Activated T-helper 1 cell treated with Interleukin-2 at 50 U/mL for 16 hours (primary cell): ENCODE results near the gene PRSS16.
"Not testable (repeated sequence)": the region's sequence is repeated elsewhere in the genome, so short reads cannot be mapped to it uniquely, and the experiment has no call there.

Experiments used
- DNase-seq: peaks from one replicate; pipeline ENCODE4 v3.0.0-alpha.2; 2020; ENCODE audit warnings: low read depth

PRSS16 gene, protein sequence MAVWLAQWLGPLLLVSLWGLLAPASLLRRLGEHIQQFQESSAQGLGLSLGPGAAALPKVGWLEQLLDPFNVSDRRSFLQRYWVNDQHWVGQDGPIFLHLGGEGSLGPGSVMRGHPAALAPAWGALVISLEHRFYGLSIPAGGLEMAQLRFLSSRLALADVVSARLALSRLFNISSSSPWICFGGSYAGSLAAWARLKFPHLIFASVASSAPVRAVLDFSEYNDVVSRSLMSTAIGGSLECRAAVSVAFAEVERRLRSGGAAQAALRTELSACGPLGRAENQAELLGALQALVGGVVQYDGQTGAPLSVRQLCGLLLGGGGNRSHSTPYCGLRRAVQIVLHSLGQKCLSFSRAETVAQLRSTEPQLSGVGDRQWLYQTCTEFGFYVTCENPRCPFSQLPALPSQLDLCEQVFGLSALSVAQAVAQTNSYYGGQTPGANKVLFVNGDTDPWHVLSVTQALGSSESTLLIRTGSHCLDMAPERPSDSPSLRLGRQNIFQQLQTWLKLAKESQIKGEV

DNA sequence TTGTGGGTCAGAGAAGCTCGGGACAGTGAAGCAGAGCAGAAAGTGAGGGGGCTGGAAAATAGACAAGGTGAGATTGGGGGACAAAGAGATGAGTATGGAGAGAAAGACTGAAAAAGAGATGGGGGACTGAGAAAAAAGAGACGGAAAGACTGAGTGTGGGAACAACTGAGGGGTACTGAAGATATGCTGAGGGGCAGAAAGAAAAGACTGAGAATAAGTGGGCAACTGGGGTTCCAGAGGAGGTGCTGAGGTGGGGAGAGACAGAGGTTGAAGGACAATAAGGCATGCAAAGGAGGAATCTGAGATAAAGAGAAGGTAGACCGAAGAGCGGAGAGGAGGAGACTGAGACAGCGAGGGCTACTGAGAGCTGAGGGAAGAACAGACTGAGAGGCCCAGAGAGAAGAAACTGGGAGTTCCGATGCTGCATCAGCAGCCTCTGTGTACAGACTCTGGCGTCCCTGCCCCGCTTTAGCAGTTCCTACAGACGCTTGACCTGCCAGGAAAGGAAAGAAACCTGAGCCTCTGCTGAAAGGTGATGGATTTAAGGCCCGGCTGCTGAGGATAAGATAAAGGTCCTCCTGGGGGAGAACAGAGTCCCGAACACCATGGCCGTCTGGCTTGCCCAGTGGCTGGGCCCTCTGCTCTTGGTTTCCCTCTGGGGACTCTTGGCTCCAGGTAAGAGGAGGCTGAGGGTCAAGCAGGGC is at the start of gene PRSS16:
Gene PRSS16 (plus strand): TSS at position 569 of the 704 bp plus-strand sequence. CDS start 37 bp downstream, at position 606.
- no peak for DNase-seq

DNA sequence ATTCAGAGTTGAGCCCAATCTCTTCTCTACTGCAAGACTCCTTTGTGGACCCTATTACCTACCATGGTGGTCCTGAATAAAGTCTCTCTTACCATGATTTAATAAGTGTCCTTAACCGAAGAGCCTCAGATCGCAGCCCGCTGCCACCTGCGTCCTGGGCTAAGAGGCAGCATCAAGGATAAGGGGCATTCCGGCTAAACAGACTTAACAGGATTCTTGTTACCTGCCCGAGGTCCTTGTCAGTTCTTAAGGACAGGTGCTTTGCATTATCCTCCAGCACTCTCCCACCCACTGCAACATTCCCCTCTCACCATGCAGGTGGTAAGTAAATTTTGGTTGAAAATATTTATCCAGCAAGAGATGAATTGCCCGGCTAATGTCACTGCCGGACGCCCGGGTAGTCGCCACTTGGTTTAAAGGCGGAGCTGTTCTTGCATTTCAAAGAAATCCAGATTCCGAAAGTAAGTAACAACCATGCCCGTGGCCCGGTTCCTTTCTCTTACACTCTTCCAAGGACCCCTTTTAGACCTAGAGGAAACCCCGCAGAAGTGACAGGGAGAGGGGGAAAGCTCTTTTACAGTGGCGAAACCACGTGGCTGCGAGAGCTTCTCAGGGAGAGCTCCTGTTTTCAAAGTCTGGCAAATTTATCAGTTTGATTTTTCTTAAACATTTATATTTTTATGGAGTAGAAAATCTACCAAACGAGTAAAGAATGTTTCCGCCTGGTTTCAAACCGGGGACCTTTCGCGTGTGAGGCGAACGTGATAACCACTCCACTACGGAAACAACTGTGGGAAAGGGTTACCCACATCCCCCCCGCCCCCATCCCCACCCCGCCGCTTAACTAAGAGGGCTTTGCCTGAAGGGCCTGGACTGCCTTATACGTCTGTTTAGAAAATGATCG is 41.9 kb upstream of the PRSS16 start:
- DNase-seq = no peak

DNA sequence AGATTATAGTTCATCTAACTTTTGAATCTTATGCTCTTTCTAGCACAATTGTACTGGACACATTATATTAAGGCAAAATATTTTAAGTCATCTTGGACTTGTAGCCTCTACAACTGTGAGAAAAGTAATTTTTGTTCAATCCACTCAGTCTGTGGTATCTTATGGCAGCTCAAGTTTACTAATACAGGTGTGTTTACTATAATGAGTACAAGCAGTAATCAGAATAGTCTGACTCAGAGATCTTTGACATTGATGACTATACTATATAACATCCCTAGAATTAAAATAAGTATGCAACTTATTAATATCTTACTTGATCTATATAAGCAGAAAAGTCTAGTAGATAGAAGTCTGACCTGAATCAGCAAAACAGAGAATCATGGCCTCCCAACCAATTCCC is 40.7 kb upstream of the PRSS16 start:
- DNase-seq = no peak

DNA sequence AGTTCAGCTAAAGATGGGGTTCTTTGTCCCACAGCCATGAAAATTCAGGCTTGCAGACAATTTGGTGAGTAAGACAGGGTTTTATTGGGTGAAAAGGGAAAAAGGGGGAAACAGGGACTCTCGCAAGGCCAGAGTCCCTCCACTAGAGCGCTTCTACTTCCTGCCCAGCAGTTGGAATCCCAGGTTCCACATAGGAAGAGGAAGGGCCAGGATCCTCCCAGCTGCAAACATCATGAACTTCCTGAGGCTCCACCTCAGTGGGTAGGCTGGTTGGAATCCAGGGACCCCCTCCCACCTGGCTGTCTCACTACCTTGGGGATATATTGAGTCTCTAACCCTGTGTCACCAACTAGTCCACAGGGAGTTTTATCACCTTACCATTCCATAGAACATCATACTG is 39.5 kb upstream of the PRSS16 start:
- no peak for DNase-seq

DNA sequence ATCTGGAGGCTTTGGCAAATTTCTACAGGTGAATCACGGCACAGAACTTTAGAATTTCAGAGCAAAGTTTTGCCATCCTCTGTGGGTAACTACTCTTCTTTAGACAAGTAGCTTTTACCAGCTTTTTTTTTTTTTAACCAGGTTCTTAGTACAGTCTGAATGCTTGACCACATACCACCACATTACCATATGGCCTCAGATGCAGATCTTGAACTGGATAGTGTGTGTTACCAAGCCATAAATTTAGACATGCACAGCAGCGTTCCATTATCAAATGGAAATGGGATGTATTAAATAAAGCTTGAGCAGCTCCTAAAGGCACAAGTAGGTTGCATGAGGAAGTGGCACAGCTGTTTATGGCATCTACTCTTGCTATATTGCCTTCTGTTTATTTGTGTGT is 38.3 kb upstream of the PRSS16 start:
- no peak for DNase-seq

DNA sequence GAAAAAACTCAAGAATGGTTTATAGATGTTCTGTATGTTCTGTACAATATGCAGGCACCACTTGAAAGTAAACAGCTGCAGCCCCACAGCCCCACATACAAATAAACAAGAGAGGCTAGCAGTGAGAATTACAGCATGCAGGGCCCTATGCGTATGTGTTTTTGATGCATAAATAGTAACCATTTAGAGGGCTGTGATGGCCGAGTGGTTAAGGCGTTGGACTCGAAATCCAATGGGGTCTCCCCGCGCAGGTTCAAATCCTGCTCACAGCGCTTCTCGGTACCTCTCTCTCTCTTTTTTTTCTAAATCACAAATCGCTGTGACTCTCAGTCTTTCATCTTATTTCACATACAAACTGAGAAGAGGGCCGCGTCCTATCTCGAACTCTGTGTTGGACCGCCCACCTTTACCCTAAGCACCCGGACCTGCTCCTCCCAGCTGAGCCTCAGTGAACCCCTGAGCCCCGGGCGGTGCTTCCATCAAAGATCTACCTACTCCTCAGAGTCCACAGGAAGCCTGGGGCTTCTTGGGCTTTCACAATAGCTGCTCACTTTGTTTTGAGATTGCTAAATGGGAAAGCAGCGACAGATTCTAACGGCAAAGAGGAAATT is 37.7 kb upstream of the PRSS16 start:
- no peak for DNase-seq

DNA sequence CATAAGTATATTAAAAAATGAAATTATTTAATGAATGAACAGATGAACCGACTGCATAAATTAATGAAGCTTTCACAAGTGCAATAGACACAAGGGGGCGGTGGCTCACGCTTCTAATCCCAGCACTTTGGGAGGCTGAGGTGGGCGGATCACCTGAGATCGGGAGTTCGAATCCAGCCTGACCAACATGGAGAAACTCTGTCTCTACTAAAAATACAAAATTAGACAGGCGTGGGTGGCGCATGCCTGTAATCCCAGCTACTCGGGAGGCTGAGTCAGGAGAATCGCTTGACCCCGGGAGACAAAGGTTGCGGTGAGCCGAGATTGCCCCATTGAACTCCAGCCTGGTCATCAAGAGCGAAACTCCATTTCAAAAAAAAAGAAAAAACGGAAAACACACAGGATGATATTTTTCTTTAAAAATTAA is 34.4 kb upstream of the PRSS16 start:
- DNase-seq = not testable (repeated sequence)

DNA sequence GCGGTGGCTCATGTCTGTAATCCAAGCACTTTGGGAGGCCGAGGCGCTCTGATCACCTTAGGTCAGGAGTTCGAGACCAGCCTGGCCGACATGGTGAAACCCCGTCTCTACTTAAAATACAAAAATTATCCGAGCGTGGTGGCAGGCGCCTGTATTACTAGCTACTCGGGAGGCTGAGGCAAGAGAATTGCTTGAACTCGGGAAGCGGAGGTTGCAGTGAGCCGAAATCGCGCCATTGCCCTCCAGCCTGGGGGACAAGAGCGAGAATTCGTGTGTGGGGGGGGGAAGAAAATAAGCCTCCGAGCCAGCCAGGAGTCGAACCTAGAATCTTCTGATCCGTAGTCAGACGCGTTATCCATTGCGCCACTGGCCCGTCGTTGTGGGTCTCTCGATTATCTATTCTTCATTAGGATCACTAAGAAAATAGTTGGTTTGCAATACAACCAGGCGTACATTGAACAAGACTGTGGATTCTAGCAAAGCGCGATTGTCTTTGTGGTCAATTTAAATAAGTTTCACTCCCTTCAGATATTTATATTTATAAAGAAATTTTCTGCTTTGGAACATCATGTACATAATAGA is 33.9 kb upstream of the PRSS16 start:
- no peak for DNase-seq

DNA sequence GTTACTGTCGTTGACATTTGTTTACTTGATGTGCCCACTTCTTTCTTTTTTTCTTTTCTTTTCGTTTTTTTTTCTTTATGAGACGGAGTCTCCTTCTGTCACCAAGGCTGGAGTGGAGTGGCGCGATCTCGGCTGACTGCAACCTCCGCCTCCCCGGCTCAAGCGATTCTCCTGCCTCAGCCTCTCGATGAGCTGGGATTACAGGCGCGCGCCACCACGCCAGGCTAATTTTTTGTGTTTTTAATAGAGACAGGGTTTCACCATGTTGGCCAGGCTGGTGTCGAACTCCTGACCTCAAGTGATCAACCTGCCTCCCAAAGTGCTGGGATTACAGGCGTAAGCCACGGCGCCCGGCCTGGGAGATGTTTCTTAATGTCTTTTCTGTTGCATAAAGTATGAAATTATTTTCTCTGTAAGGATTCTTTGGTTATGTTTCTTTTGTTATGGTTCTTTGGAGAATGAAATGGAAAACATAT is 33.3 kb upstream of the PRSS16 start:
- no peak for DNase-seq

DNA sequence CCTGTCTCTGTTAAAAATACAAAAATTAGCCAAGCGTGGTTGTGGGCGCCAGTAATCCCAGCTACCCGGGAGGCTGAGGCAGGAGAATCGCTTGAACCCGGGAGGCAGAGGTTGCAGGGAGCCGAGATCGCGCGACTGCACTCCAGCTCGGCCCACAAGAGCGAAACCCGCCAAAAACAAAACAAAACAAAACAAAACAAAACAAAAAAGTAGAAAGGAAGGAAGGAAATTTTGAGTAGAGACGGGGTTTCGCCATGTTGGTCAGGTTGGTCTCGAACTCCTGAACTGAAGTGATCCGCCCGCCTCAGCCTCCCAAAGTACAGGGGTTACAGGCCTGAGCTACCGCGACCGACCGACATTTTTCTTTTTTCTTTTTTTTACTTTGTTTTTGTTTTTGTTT is 30.6 kb upstream of the PRSS16 start:
- no peak for DNase-seq

DNA sequence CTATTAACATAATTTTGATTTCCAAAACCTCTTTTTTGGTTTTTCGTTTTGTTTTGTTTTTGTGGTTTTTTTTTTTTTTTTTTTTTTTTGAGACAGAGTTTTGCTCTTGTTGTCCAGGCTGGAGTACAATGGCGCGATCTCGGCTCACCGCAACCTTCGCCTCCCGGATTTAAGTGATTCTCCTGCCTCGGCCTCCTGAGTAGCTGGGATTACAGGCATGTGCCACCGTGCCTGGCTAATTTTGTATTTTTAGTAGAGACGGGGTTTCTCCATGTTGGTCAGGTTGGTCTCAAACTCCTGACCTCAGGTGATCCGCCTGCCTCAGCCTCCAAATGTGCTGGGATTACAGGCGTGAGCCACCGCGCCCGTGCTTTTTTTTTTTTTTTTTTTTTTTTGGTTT is 24.5 kb upstream of the PRSS16 start:
- not testable (repeated sequence) for DNase-seq

DNA sequence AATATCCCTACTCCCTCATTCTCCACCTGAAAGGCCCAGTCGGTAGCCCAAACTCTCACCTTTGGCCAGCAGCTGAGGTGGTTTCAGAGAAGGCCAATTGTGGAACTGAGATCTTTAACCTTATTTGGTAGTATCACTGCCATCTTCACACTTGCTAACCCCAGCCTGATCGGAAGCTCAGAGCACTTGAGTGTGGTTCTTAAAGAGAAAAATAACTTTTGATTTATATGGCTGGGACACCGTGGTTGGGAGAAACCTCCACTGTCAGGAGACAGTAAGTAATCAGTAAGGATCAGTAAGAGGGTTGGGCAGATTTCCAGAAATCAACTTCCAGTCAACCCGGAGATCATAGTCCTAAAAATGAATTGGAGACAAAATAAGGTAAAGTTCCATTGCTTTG is 22.8 kb upstream of the PRSS16 start:
- DNase-seq = no peak

DNA sequence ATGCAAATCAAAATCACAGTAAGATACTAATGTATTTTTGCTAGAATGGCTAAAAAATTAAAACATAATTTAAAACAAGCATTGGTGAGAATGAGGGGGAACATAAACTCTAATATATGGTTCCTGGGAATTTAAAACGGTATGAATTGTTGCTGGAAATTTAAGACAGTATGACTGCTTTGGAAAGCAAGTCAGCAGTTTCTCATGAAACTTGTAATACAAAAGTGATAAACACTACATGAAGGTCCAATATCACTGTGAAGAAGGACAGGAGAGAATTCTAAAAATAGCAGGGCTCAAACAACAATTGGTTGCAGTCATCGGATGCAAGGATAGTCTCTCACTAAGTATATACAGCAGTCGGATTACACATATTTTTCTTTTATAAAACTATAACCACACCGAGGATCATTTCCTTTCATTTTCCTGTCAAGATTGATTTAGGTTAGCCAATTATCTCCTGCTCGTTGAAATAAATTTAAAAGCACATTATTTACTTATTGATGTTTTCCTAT is 18.5 kb upstream of the PRSS16 start:
- no peak for DNase-seq

DNA sequence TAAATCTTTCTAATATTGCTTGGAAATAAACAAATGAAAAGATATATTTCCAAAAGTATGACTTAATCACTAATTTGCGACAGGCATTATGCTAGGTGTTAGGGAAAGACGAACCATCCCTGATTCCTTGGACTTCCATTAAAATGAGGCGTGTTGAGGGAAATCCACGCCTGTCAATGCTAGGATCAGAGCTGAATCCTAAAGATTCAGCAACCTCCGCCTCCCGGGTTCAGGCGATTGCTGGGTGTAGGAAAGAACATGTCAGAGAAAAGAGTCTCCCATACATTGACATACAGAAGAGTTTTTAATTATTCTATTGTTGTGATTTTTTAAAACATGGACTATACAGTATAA is 16.8 kb upstream of the PRSS16 start:
- no peak for DNase-seq

DNA sequence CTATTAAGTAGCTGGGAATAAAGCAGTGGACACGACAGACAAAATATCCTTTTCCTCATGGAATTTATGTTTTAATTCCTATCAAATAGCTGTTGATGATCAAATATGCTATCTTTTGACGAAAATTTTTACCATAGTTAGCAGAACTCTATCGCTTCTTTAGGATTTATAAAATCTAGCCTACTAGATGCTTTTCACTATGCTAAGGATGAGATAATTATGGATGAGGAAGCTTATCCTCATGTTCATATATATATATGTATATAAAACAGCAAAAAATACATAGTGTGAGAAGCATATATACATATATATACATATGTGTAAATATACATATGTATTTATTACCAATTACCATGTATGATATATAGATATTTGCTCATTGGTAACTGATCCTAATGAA is 12.9 kb upstream of the PRSS16 start:
- no peak for DNase-seq

DNA sequence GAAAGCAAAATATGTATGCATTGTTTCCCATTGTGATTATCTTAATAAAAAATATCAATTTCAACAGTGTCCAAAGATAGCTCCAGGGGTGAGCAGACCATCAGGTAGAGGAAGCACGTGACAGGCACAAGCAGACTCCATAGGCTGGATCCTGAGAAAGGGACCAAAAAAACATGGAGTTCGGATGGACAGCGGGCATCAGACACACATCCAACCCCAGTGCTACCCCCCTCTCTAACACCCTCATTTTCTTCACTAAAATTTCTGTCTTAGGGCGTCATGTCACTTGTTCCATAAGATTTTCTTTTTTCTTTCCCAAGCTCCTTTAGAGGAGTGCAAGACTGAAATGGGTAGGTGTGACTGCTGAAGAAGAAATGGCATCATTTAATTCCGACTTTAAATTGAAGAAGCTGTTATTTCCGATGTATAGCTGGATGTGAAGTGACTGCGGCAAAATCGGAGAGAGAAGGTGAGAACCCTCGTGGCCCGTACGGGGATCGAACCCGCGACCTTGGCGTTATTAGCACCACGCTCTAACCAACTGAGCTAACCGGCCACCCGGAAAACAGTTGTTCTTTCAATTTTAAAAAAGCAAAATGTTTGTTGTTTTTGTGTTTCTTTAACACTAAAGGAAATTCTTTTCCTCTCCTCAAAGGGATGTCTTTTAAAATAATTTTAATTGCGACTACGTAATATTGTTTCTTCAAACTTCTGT is 10.3 kb upstream of the PRSS16 start:
- DNase-seq = no peak

DNA sequence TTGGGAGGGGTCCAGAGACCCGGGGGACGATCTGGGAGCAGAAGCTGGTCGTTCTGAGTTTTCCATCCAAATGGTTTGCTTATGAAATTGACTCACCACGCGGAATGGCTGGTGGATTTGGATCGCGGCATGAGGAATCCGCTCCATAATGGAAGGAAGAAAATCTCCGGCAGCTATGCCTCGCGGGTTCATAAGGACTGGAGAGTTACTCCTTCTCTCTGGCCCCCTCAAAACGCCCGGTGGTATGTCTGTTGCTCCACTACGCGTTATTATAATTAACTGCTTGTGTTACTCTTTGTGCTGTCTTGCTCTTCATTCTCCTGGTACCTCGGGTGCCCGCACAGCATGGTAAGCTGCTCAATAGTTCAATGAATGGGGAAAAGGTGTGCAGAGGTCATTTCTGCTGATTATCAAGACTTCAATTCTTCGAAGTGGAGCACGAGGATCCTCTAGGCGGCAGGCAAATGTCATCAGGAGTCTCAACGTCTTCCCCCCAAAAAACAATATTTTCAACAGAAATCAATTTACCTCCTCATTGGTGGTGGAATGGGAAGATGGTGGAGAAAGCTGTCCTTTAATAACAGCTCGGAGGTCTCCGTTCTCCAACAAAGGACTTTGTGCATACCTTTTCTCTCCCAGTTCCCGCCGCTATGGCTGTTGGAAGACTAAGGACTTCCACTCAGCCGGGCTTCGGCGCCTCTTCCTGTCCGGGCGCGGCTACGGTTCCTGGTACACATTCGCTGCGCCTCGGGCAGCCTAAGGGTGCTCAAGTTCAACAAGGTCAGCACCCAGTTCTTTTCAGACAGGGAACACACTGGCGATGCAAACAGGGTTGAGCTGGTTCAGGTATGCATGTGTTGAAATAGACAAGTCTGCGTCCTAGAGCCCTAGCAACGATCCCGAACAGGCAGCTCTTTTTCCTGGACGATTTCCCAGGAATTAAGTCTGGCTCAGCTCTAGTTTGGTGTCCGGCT is 9.2 kb upstream of the PRSS16 start:
- DNase-seq = no peak

DNA sequence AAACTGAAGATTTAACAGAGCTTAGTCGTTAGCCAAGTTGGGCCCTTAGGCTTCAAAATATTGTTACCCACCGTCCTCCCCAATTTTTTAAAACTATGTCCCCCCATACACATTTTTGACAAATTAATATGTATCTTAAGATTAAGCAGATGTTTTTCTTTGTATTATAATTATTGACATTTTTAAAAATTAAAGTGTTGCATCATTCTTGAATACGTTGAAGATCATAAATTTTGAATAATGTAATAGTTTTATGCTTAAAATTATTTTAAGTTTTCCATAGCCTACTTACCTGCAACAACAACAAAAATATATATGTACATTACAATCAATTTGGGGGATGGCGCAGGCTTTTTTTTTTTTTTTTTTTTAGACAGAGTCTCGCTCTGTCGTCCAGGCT is 8.2 kb upstream of the PRSS16 start:
- no peak for DNase-seq

DNA sequence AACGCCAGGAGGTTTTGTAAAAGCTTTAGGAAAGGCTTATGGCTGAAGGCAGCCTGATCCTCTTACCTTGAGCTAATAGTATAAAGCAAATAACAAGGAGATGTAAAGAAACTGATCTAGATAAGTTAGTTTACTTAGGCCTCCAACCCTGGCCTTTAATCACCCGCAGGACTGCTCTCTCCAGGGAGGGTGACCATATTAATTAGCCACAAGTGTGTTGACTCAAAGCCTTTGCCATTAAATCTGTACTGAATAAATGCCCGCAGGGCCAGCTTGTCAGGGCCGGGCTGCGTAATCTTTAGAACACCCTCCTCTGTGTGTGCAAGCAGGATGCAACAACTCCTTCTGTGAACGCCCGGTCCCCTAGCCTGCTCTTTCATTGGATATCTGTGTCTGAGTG is 6.1 kb upstream of the PRSS16 start:
- no peak for DNase-seq
